GM19452 (cell line): Measurements from ENCODE around the gene C16orf87.

Source experiments
- ATAC-seq: cut with Tn5 transposase; IDR thresholded peaks from one replicate; pipeline ENCODE4 v1.9.1; 2021; ENCODE audit not compliant: unreplicated experiment

C16orf87 gene

GRCh38 chr16:46843898-46844642 lies 13.1 kb upstream of the C16orf87 start:
- no peak for ATAC-seq

- ATAC-seq, result no peak
Measured at GRCh38 chr16:46842192-46842895, 11.4 kb upstream of the C16orf87 start.

- no peak for ATAC-seq
Measured at GRCh38 chr16:46839986-46840443, 9.0 kb upstream of the C16orf87 start.

GRCh38 chr16:46836534-46837530 lies 5.9 kb upstream of the C16orf87 start:
- ATAC-seq, result no peak

- ATAC-seq, result no peak
Measured at GRCh38 chr16:46833460-46833800, 2.5 kb upstream of the C16orf87 start.

- ATAC-seq, result no peak
Measured at GRCh38 chr16:46832757-46833459, 1.9 kb upstream of the C16orf87 start.

- ATAC-seq, result no peak
Measured at GRCh38 chr16:46830417-46830901, 521 bp downstream of the C16orf87 start.

- ATAC-seq, result no peak
Measured at GRCh38 chr16:46828943-46829342, 2.0 kb downstream of the C16orf87 start.

GRCh38 chr16:46828292-46828691 lies 2.7 kb downstream of the C16orf87 start:
- no peak for ATAC-seq

- no peak for ATAC-seq
Measured at GRCh38 chr16:46826631-46827030, 4.3 kb downstream of the C16orf87 start.

GRCh38 chr16:46822270-46822669 lies 8.7 kb downstream of the C16orf87 start:
- ATAC-seq, result peak; percentile 85

- ATAC-seq, result no peak
Measured at GRCh38 chr16:46817961-46818360, 13.0 kb downstream of the C16orf87 start.

- no peak for ATAC-seq
Measured at GRCh38 chr16:46814790-46815189, 16.2 kb downstream of the C16orf87 start.

GRCh38 chr16:46813611-46814010 lies 17.4 kb downstream of the C16orf87 start:
- no peak for ATAC-seq

- ATAC-seq, result no peak
Measured at GRCh38 chr16:46812781-46813540, 18.0 kb downstream of the C16orf87 start.

- no peak for ATAC-seq
Measured at GRCh38 chr16:46811682-46812081, 19.3 kb downstream of the C16orf87 start.

GRCh38 chr16:46808997-46809396 lies 22.0 kb downstream of the C16orf87 start:
- peak; percentile 66 for ATAC-seq

GRCh38 chr16:46807336-46807735 lies 23.6 kb downstream of the C16orf87 start:
- ATAC-seq, result no peak

- no peak for ATAC-seq
Measured at GRCh38 chr16:46803373-46803772, 27.6 kb downstream of the C16orf87 start.
